Psoas muscle (tissue), 8 donors: ENCODE measurements around the gene ACTR8. TPM values are rescaled to one million over a fixed set of nuclear protein-coding genes. Genes with fewer than 3 reads are reported as not detected.

Source experiments
- ATAC-seq, 4 donors: fragments of 200-7000 bp; cut with Tn5 transposase; one replicate each; pipeline ENCODE4 v1.9.1; 2020; ENCODE audit warnings: moderate library complexity in 3 of 4, mild to moderate bottlenecking in 2 of 4
- DNase-seq, 2 donors: peaks; one replicate each; pipeline ENCODE4 v3.0.0-alpha.2; 2020
- H3K27ac ChIP-seq: fragments of 200-600 bp; one replicate; pipeline ENCODE4 v1.8.0; 2022
- H3K27me3 ChIP-seq, 3 donors: fragments of 200-600 bp in 1 of 3; one replicate each; pipeline versions ENCODE4 v1.6.1 to v1.8.0; 2013 to 2022; ENCODE audit warnings: low read length in 2 of 3, mild to moderate bottlenecking in 2 of 3, moderate library complexity in 1 of 3; ENCODE audit not compliant: insufficient read depth in 3 of 3
- H3K36me3 ChIP-seq, 2 donors: fragments of 200-600 bp in 1 of 2; one replicate each; pipeline versions ENCODE4 v1.6.1 to v1.8.0; 2013 to 2022; ENCODE audit warnings: low read depth in 1 of 2, mild to moderate bottlenecking in 1 of 2, moderate library complexity in 1 of 2; ENCODE audit not compliant: insufficient read depth in 1 of 2
- H3K4me1 ChIP-seq: fragments of 200-600 bp; one replicate; pipeline ENCODE4 v1.8.0; 2022
- H3K4me3 ChIP-seq: fragments of 200-600 bp; one replicate; pipeline ENCODE4 v1.8.0; 2022; ENCODE audit warnings: mild to moderate bottlenecking
- H3K9me3 ChIP-seq: fragments of 200-600 bp; one replicate; pipeline ENCODE4 v1.8.0; 2022
- WGBS, 3 donors: extraction: QIAGEN DNeasy Blood & Tissue Kit; methylation state at CpG; one replicate each; pipeline versions ENCODE4 v1.1.6 to v1.1.7; 2013; 5-methylcytosine and 5-hydroxymethylcytosine counted together
- intact Hi-C, 2 donors: fragments of 100-400 bp; cut with DNase I; formaldehyde crosslinking; loops; one replicate each; pipeline versions ENCODE4 v1.11.0 to v1.14.2; 2022
- polyA plus RNA-seq, 3 donors: library from polyadenylated mRNA; stranded (reverse); fragments of 200-250 nt; gene quantifications; one replicate each; pipeline ENCODE4 v1.2.3, GENCODE V29; 2013
- total RNA-seq, 4 donors: library from RNA; stranded (reverse); fragmentation: NEBNext Ultra II Directional in 2 of 4; extraction: Animal tissue kit (Norgen Biotek cat#: 25700) in 2 of 4; gene quantifications; one replicate each; pipeline versions ENCODE4 v1.2.1 to v1.2.4, GENCODE V29; 2021 to 2023
- TF ChIP-seq, protein P1 (sequence below): fragments of 200-600 bp; IDR thresholded peaks from one replicate; pipeline ENCODE4 v1.8.0; 2022; ENCODE audit warnings: antibody characterized with exemption
- donor health status: healthy with polysubstance abuse.
- donor health status: DM: no; HTN: no; CAD: no; lungs with moderate emphysema.
- donor health status: Bipolar disorder and iron deficiency.
- donor health status: healthy.
- donor health status: DM: yes; HTN: yes; CAD: no.
- donor health status: DM: no; HTN: no; CAD: no.
- donor health status: DM: no; HTN: no; CAD: no.
- donor health status: DM: yes; HTN: yes; CAD: no.

ACTR8 gene
- total and polyA plus RNA-seq, 7 donors = 8.9 to 24.3 (median 15.2) TPM

DNA sequence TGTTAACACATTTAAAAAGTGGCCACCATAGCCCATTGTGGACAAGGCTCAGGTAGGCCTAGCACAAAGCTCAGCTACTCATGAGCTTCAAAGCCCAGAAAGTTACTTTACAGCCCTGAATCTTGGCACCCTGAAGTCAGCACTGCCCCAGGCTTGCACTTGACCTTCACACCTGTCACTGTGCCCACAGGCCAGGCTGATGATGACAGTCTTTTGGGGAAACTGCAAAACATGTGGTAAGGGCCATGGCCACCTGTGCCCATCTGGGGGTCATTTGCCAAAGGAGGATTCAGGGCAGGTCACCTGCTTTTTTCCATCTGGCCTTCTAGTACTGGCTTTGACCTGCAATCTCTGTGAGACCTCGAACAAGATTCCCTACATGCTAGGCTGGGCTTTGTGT, 46.7 kb downstream of the ACTR8 start:
- no peak overlapping the region for H3K4me3 ChIP-seq
- peaks cover 0 to 5% of the 10 kb centered on the region in 2 donors for H3K36me3 ChIP-seq
- H3K9me3 ChIP-seq = no peaks in the 10 kb centered on the region
- TF ChIP-seq, protein P1, sequence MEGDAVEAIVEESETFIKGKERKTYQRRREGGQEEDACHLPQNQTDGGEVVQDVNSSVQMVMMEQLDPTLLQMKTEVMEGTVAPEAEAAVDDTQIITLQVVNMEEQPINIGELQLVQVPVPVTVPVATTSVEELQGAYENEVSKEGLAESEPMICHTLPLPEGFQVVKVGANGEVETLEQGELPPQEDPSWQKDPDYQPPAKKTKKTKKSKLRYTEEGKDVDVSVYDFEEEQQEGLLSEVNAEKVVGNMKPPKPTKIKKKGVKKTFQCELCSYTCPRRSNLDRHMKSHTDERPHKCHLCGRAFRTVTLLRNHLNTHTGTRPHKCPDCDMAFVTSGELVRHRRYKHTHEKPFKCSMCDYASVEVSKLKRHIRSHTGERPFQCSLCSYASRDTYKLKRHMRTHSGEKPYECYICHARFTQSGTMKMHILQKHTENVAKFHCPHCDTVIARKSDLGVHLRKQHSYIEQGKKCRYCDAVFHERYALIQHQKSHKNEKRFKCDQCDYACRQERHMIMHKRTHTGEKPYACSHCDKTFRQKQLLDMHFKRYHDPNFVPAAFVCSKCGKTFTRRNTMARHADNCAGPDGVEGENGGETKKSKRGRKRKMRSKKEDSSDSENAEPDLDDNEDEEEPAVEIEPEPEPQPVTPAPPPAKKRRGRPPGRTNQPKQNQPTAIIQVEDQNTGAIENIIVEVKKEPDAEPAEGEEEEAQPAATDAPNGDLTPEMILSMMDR = no peak
- no peaks in the 10 kb centered on the region for H3K4me1 ChIP-seq
- 37 to 94% (median 64%) methylated on average over 1 of the region's 1 CpG for WGBS, 3 donors
- H3K27ac ChIP-seq = no peak overlapping the region
- ATAC-seq = peak in 2 of 4 donors; percentile 31 to 55
- intact Hi-C loops = no loop called here
- no peaks in the 10 kb centered on the region for H3K27me3 ChIP-seq
- no peak for DNase-seq

DNA sequence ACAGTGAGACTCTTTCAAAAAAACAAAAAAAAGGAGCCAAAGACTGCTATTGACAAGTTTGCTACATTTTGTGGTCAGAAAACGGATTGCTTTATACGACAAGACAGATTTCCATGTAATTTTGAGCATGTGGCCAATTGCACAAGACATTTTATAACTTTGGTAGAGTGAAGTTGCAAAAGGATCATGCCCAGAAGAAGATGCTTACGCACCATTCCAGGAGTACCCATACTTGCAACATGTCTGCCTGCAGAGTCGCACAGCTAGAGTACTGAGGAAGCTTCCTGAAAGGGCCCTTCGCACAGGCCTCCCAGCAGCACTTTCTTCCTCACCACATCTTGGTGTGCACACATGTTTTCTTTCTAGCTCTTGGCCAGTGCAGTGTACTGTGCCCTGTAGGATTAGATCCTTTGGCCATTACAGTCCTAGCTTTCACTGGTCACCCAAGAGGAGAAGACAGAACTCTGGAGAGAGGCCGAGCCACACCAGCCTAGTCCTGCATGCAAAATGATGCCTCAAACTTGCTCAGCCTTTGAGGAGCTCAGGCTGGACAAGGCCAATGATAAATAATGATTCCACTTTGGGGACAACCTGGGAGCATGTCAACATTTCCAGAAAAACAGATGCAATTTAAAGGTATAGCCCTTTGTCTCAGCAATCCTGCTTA, 47.4 kb downstream of the ACTR8 start:
- WGBS, 3 donors = 88 to 96% (median 96%) methylated on average over 6 of the region's 6 CpGs
- ATAC-seq = no peak
- no peak overlapping the region for H3K27ac ChIP-seq

DNA sequence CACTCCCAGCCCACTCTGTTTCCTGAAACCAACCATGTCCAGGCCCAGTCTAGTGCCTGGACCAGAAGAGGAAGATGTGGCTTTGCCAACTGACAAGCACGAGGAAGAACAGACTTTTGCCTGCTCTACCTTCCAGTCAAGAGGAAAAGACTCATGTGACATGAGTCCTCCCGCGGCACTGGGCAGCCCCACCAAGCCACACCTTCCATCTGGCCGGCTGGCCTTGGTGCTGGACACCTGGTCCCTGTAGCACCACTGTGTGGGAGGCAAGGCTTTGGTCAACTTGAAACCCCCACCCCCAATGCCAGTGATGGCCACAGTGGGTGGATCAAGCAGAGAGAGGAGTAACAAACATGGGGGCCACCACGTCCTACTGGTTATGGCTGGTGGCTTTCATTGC, 48.3 kb downstream of the ACTR8 start:
- no peaks in the 10 kb centered on the region for H3K9me3 ChIP-seq
- no peak for ATAC-seq
- TF ChIP-seq, protein P1 = no peak
- H3K4me3 ChIP-seq = no peak overlapping the region
- no peaks in the 10 kb centered on the region for H3K27me3 ChIP-seq
- H3K36me3 ChIP-seq = peaks cover 0 to 4% of the 10 kb centered on the region in 2 donors
- 80 to 93% (median 87%) methylated on average over 5 of the region's 5 CpGs for WGBS, 3 donors
- intact Hi-C loops = no loop called here
- no peaks in the 10 kb centered on the region for H3K4me1 ChIP-seq
- no peak for DNase-seq
- H3K27ac ChIP-seq = no peak overlapping the region

More for the DNA sequence above, 47.4 kb downstream of the ACTR8 start:
- H3K36me3 ChIP-seq = peaks cover 0 to 5% of the 10 kb centered on the region in 2 donors
- H3K4me3 ChIP-seq = no peak overlapping the region
- H3K4me1 ChIP-seq = no peaks in the 10 kb centered on the region
- H3K27me3 ChIP-seq = no peaks in the 10 kb centered on the region
- intact Hi-C loops = no loop called here
- TF ChIP-seq, protein P1 = no peak
- no peak for DNase-seq
- no peaks in the 10 kb centered on the region for H3K9me3 ChIP-seq

DNA sequence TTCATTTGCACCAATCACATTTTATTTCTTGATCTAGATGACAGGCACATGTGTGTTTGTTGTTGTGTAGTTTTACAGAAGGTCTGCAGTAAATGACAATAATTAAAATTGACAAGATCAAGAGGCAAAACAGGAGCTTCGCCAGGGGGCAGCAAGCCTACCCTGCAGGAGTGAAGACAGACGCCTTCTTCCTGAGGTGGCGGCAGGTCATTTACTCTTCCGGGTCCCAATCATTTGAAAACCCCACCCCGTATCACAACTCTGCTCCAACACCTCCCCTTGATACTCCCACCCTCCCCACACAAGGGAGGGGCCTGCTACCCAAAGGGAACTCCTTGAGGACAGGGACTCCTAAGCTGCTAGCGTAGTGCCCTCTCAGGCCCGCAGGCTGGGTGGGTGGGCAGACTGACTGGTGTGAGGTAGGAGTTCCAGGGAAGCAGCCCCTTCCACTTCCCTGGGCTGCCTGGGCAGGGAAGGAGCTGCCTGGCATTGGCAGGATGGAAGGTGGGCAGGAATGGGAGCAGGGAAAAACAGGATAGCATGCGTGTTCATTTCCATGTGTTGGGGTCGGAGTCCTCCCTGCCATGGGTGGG, 48.8 kb downstream of the ACTR8 start:
- intact Hi-C loops = no loop called here
- DNase-seq = no peak
- no peaks in the 10 kb centered on the region for H3K4me1 ChIP-seq
- no peaks in the 10 kb centered on the region for H3K36me3 ChIP-seq
- H3K27ac ChIP-seq = no peak overlapping the region
- no peak for ATAC-seq
- 88 to 94% (median 92%) methylated on average over 9 of the region's 9 CpGs for WGBS, 3 donors
- no peaks in the 10 kb centered on the region for H3K27me3 ChIP-seq
- H3K4me3 ChIP-seq = no peak overlapping the region
- TF ChIP-seq, protein P1 = no peak
- no peaks in the 10 kb centered on the region for H3K9me3 ChIP-seq
